NCI-H2029 (cell line): ENCODE measurements around the gene COA5.
"Not testable (repeated sequence)": the region's sequence is repeated elsewhere in the genome, so short reads cannot be mapped to it uniquely, and the experiment has no call there.

Experiments
- DNase-seq: peaks from one replicate; lab custom pipeline; 2025; lab: John Stamatoyannopoulos, UW

COA5 gene

GRCh38 chr2:98606431-98606830, 1.9 kb downstream of the COA5 start:
- no peak for DNase-seq

GRCh38 chr2:98605076-98605475, 3.2 kb downstream of the COA5 start:
- DNase-seq = no peak

- peak; percentile 53 for DNase-seq
These were observed 3.8 kb downstream of the COA5 start for GRCh38 chr2:98604547-98604946.

- DNase-seq = peak; percentile 29
These were observed 6.7 kb downstream of the COA5 start for GRCh38 chr2:98601532-98602132.

GRCh38 chr2:98598781-98599428, 9.4 kb downstream of the COA5 start:
- DNase-seq = no peak

GRCh38 chr2:98594665-98595064, 13.6 kb downstream of the COA5 start:
- DNase-seq = not testable (repeated sequence)

- DNase-seq = no peak
These were observed 15.7 kb downstream of the COA5 start for GRCh38 chr2:98592565-98592964.

GRCh38 chr2:98589489-98589888, 18.8 kb downstream of the COA5 start:
- no peak for DNase-seq

- DNase-seq = no peak
These were observed 19.4 kb downstream of the COA5 start for GRCh38 chr2:98588880-98589431.

- no peak for DNase-seq
These were observed 21.7 kb downstream of the COA5 start for GRCh38 chr2:98586551-98587140.

- DNase-seq = no peak
These were observed 22.9 kb downstream of the COA5 start for GRCh38 chr2:98585386-98585785.

- DNase-seq = peak; percentile 5
These were observed 24.3 kb downstream of the COA5 start for GRCh38 chr2:98583816-98584618.

- no peak for DNase-seq
These were observed 25.0 kb downstream of the COA5 start for GRCh38 chr2:98583276-98583675.

GRCh38 chr2:98582523-98582922, 25.8 kb downstream of the COA5 start:
- no peak for DNase-seq

- DNase-seq = no peak
These were observed 27.5 kb downstream of the COA5 start for GRCh38 chr2:98580656-98581284.

- DNase-seq = no peak
These were observed 28.4 kb downstream of the COA5 start for GRCh38 chr2:98579926-98580325.

- no peak for DNase-seq
These were observed 30.1 kb downstream of the COA5 start for GRCh38 chr2:98578231-98578630.

GRCh38 chr2:98577313-98577712, 31.0 kb downstream of the COA5 start:
- no peak for DNase-seq

- no peak for DNase-seq
These were observed 31.5 kb downstream of the COA5 start for GRCh38 chr2:98576666-98577312.

- DNase-seq = no peak
These were observed 34.9 kb downstream of the COA5 start for GRCh38 chr2:98573426-98573825.

- DNase-seq = no peak
These were observed 35.6 kb downstream of the COA5 start for GRCh38 chr2:98572676-98573075.
